ENCODE results near the gene NACC2.

Gene NACC2

DNA sequence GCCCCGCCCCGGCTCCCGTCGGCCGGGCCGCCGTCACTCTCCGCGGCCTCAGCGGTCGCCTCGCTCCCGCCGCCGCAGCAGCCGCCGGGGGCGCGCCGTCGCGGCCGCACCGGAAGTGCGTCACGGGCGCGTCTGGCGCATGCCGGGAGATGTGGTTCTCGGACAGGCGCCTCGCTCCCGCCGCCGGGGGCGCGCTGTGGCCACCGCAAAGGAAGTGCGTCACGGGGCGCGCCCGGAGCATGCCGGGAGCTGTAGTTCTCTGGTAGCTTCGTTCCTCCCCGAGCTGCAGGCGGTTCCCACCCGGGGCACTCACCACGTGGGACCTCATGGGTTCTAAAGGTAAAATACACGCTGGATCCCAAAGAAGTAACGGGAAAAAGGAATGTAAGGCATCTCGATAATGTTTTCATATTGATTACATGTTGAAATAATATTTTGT, 133.8 kb downstream of the NACC2 start, which contains the start of gene UBAC1 (continued):
- TF ChIP-seq, protein P1, sequence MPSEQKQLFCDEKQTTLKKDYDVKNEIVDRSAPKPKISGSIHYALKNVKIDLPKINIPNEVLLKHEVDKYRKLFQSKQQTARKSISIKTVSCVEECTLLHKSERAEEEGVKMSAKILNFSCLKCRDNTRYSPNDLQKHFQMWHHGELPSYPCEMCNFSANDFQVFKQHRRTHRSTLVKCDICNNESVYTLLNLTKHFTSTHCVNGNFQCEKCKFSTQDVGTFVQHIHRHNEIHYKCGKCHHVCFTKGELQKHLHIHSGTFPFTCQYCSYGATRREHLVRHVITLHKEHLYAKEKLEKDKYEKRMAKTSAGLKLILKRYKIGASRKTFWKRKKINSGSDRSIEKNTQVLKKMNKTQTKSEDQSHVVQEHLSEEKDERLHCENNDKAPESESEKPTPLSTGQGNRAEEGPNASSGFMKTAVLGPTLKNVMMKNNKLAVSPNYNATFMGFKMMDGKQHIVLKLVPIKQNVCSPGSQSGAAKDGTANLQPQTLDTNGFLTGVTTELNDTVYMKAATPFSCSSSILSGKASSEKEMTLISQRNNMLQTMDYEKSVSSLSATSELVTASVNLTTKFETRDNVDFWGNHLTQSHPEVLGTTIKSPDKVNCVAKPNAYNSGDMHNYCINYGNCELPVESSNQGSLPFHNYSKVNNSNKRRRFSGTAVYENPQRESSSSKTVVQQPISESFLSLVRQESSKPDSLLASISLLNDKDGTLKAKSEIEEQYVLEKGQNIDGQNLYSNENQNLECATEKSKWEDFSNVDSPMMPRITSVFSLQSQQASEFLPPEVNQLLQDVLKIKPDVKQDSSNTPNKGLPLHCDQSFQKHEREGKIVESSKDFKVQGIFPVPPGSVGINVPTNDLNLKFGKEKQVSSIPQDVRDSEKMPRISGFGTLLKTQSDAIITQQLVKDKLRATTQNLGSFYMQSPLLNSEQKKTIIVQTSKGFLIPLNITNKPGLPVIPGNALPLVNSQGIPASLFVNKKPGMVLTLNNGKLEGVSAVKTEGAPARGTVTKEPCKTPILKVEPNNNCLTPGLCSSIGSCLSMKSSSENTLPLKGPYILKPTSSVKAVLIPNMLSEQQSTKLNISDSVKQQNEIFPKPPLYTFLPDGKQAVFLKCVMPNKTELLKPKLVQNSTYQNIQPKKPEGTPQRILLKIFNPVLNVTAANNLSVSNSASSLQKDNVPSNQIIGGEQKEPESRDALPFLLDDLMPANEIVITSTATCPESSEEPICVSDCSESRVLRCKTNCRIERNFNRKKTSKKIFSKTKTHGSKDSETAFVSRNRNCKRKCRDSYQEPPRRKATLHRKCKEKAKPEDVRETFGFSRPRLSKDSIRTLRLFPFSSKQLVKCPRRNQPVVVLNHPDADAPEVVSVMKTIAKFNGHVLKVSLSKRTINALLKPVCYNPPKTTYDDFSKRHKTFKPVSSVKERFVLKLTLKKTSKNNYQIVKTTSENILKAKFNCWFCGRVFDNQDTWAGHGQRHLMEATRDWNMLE (tag by site-specific recombination; conservative IDR thresholded peaks at IDR 0.05; ENCODE audit: low read depth): 0 out of 2 replicates have a peak, but pooled peaks have one; percentile 42
- TF ChIP-seq SP2 (tag by site-specific recombination; IDR thresholded peaks at IDR 0.05): peak; percentile 70
- TF ChIP-seq, protein P2, sequence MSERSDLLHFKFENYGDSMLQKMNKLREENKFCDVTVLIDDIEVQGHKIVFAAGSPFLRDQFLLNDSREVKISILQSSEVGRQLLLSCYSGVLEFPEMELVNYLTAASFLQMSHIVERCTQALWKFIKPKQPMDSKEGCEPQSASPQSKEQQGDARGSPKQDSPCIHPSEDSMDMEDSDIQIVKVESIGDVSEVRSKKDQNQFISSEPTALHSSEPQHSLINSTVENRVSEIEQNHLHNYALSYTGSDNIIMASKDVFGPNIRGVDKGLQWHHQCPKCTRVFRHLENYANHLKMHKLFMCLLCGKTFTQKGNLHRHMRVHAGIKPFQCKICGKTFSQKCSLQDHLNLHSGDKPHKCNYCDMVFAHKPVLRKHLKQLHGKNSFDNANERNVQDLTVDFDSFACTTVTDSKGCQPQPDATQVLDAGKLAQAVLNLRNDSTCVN (tag by site-specific recombination; optimal IDR thresholded peaks at IDR 0.05): peak; percentile 88
- peak; percentile 40 for TF ChIP-seq ZIC2 (tag by site-specific recombination; IDR thresholded peaks at IDR 0.05)
- peak; percentile 97 for TF ChIP-seq ZBTB21 (tag by site-specific recombination; IDR thresholded peaks at IDR 0.05)
- no peak for TF ChIP-seq ZNF391 (tag by site-specific recombination; IDR thresholded peaks at IDR 0.05; ENCODE audit: borderline replicate concordance, low read depth)
- TF ChIP-seq ZFP69B (tag by site-specific recombination; IDR thresholded peaks at IDR 0.05): no peak
- TF ChIP-seq, protein P3, sequence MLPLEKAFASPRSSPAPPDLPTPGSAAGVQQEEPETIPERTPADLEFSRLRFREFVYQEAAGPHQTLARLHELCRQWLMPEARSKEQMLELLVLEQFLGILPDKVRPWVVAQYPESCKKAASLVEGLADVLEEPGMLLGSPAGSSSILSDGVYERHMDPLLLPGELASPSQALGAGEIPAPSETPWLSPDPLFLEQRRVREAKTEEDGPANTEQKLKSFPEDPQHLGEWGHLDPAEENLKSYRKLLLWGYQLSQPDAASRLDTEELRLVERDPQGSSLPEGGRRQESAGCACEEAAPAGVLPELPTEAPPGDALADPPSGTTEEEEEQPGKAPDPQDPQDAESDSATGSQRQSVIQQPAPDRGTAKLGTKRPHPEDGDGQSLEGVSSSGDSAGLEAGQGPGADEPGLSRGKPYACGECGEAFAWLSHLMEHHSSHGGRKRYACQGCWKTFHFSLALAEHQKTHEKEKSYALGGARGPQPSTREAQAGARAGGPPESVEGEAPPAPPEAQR (tag by site-specific recombination; IDR thresholded peaks at IDR 0.05): no peak

DNA sequence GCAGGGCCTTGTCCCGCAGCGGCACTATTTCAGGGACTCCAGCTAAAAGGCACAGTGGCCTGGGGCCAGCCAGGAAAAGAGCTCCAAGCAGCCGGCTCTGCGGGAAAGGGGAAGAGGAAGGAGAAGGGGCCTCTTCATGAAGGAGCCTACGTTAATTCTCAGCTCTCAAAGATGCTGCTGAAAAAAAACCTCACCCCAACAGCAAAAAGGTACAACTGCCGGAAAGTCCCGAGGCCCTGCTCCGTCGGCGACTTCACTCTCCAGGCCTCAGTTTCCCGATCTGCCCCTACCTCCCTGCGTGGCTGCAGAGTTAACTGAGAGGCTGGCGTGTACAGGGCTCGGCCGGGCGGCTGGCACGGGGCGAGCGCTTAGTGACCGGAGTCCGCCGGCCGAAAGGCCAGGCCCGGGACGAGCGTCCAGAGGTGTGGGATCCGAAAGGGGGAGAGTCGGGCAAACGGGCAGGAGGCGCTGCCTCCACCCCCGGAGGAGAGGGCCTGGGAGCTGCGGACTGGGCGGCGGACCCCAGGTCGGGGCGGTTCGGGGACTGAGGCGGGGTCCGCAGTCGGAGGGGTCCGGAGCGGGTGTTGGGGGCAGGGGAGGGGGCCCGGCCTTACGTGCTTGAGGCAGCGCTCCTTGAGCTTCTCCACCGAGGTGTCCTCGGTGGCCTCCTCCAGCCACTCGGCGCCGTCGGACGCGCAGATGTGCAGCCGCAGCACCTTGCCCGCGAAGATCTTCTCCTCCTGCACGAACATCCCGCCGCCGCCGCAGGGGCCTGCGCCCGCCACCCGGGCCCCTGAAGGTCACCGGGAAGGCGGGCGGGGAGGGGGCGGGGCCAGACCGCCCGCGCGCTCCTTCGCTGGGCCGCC, 134.4 kb downstream of the NACC2 start:
- peaks cover 0 to 8% of the 10 kb centered on the region in 2 experiments; a peak in 1 of 3 replicates for H3K36me3 ChIP-seq (ENCODE audit: control insufficient read depth in 2 of 2, insufficient read depth in 1 of 2, low read length in 2 of 2)
- POLR2A ChIA-PET: interaction anchor here (0.9 to 1.4 kb wide), 10 partner anchors 8 to 284 kb away, joined by 3 to 10 read pairs (median 4); partner anchors contain the start of genes CAMSAP1 and TMEM250
- H3K27ac ChIP-seq (ENCODE audit: extremely low read depth, low read depth, low read length): peak overlapping the region; percentile 47; the same call in 1 of the 2 replicates
- no peaks in the 10 kb centered on the region for H3K9me3 ChIP-seq (ENCODE audit: control insufficient read depth, insufficient read depth, low read depth, low read length)
- no peaks in the 10 kb centered on the region for H3K4me1 ChIP-seq (ENCODE audit: control insufficient read depth, insufficient read depth, low read length)
- peak overlapping the region; percentile 86 for H3K4me3 ChIP-seq (ENCODE audit: low read depth, low read length)
- CTCF ChIA-PET: interaction anchor here (0.5 to 4.6 kb wide), 14 partner anchors 25 to 1755 kb away, joined by 3 to 21 read pairs (median 4); no protein-coding TSS in a partner anchor
- TF ChIP-seq ZNF473 (tag by site-specific recombination; IDR thresholded peaks at IDR 0.05) (no peak), EGR2 (tag by site-specific recombination; IDR thresholded peaks at IDR 0.05; ENCODE audit: low read depth) (no peak), ZNF311 (tag by site-specific recombination; IDR thresholded peaks at IDR 0.05; ENCODE audit: borderline replicate concordance) (no peak), MEIS1 (CRISPR knock-in tag; IDR thresholded peaks at IDR 0.05; ENCODE audit: borderline replicate concordance) (no peak; the same call in 1 of the 2 replicates), GLIS2 (tag by site-specific recombination; IDR thresholded peaks at IDR 0.05) (peak; percentile 30), GLI2 (tag by site-specific recombination; IDR thresholded peaks at IDR 0.05; ENCODE audit: borderline replicate concordance, low read depth) (no peak), ZNF76 (tag by site-specific recombination; IDR thresholded peaks at IDR 0.05; ENCODE audit: borderline replicate concordance, low read depth) (no peak), ZSCAN23 (tag by site-specific recombination; IDR thresholded peaks at IDR 0.05) (no peak), ZNF239 (tag by site-specific recombination; IDR thresholded peaks at IDR 0.05) (no peak), ZNF660 (tag by site-specific recombination; IDR thresholded peaks at IDR 0.05) (no peak), ZNF335 (tag by site-specific recombination; conservative IDR thresholded peaks at IDR 0.05) (peak; percentile 74), ZNF394 (tag by site-specific recombination; IDR thresholded peaks at IDR 0.05; ENCODE audit: borderline replicate concordance) (peak; percentile 11; the same call in 1 of the 2 replicates), ZNF354C (tag by site-specific recombination; IDR thresholded peaks at IDR 0.05; ENCODE audit: borderline replicate concordance, low read depth) (no peak)
- TF ChIP-seq, protein P4, sequence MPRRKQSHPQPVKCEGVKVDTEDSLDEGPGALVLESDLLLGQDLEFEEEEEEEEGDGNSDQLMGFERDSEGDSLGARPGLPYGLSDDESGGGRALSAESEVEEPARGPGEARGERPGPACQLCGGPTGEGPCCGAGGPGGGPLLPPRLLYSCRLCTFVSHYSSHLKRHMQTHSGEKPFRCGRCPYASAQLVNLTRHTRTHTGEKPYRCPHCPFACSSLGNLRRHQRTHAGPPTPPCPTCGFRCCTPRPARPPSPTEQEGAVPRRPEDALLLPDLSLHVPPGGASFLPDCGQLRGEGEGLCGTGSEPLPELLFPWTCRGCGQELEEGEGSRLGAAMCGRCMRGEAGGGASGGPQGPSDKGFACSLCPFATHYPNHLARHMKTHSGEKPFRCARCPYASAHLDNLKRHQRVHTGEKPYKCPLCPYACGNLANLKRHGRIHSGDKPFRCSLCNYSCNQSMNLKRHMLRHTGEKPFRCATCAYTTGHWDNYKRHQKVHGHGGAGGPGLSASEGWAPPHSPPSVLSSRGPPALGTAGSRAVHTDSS (tag by site-specific recombination; IDR thresholded peaks at IDR 0.05): 0 out of 2 replicates have a peak, but pooled peaks have one; percentile 17
- TF ChIP-seq, protein P5, sequence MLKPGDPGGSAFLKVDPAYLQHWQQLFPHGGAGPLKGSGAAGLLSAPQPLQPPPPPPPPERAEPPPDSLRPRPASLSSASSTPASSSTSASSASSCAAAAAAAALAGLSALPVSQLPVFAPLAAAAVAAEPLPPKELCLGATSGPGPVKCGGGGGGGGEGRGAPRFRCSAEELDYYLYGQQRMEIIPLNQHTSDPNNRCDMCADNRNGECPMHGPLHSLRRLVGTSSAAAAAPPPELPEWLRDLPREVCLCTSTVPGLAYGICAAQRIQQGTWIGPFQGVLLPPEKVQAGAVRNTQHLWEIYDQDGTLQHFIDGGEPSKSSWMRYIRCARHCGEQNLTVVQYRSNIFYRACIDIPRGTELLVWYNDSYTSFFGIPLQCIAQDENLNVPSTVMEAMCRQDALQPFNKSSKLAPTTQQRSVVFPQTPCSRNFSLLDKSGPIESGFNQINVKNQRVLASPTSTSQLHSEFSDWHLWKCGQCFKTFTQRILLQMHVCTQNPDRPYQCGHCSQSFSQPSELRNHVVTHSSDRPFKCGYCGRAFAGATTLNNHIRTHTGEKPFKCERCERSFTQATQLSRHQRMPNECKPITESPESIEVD (tag by site-specific recombination; IDR thresholded peaks at IDR 0.05): no peak

Data from HEK293 (cell line).